Sigmoid colon (tissue), 7 donors: ENCODE measurements around the gene DSCAML1. TPM values are rescaled to one million over a fixed set of nuclear protein-coding genes. Genes with fewer than 3 reads are reported as not detected.

Source experiments
- DNase-seq: peaks from one replicate; pipeline ENCODE4 v3.0.0-alpha.2; 2019
- H3K27ac ChIP-seq, 4 donors: fragments of 200-600 bp; sonication (generic); one replicate each; pipeline ENCODE4 v1.5.1; 2016 to 2019; ENCODE audit warnings: mild to moderate bottlenecking in 1 of 4
- H3K27me3 ChIP-seq, 3 donors: fragments of 200-600 bp; sonication (generic); one replicate each; pipeline ENCODE4 v1.5.1; 2019; ENCODE audit warnings: mild to moderate bottlenecking in 1 of 3
- H3K36me3 ChIP-seq, 4 donors: fragments of 200-600 bp; sonication (generic); one replicate each; pipeline ENCODE4 v1.5.1; 2016 to 2019
- H3K4me1 ChIP-seq, 4 donors: fragments of 200-600 bp; sonication (generic); one replicate each; pipeline ENCODE4 v1.5.1; 2017 to 2019
- H3K4me3 ChIP-seq, 4 donors: fragments of 200-600 bp; sonication (generic); one replicate each; pipeline ENCODE4 v1.5.1; 2017 to 2019; ENCODE audit warnings: mild to moderate bottlenecking in 2 of 4, moderate library complexity in 1 of 4
- H3K9me3 ChIP-seq, 4 donors: fragments of 200-600 bp in 3 of 4; sonication (generic) in 3 of 4; one replicate each; pipeline versions ENCODE4 v1.5.1 to v1.6.1; 2013 to 2019
- EP300 ChIP-seq, 4 donors: sonication (generic); formaldehyde crosslinking; IDR thresholded peaks; one replicate each; pipeline ENCODE4 v1.6.1; 2017; ENCODE audit warnings: antibody characterized with exemption in 4 of 4
- POLR2A ChIP-seq, 2 donors: fragments of 450-650 bp; IDR thresholded peaks; one replicate each; pipeline ENCODE4 v1.6.1; 2016; ENCODE audit warnings: antibody characterized with exemption in 2 of 2, mild to moderate bottlenecking in 2 of 2, moderate library complexity in 2 of 2
- POLR2AphosphoS5 ChIP-seq, 4 donors: sonication (generic); formaldehyde crosslinking; IDR thresholded peaks; one replicate each; pipeline ENCODE4 v1.6.1; 2017; ENCODE audit warnings: antibody characterized with exemption in 4 of 4
- WGBS, 2 donors: extraction: QIAGEN DNeasy Blood & Tissue Kit; methylation state at CpG; one replicate each; pipeline ENCODE4 v1.1.7; 2013; 5-methylcytosine and 5-hydroxymethylcytosine counted together
- intact Hi-C: fragments of 100-400 bp; cut with DNase I; formaldehyde crosslinking; loops from one replicate; pipeline ENCODE4 v1.15.1; 2023
- polyA plus RNA-seq, 3 donors: library from polyadenylated mRNA; stranded (reverse); fragments of 200-250 nt; gene quantifications; one replicate each; pipeline ENCODE4 v1.2.3, GENCODE V29; 2013
- total RNA-seq, 4 donors: library from RNA; depleted of rRNA; stranded (reverse); fragments of >200 nt; gene quantifications; one replicate each; pipeline ENCODE4 v1.1.0, GENCODE V29; 2016
- TF ChIP-seq, protein P1 (sequence below), 4 experiments: fragments of 450-650 bp in 3 of 4; fragments of 200-600 bp in 1 of 4; IDR thresholded peaks; one replicate each; pipeline ENCODE4 v1.5.1; 2016 to 2019; ENCODE audit warnings: antibody characterized with exemption in 4 of 4, mild to moderate bottlenecking in 3 of 4, moderate library complexity in 2 of 4
- donor health status: healthy with polysubstance abuse.
- donor health status: Bipolar disorder and iron deficiency.
- donor health status: healthy.

The DSCAML1 gene
- total and polyA plus RNA-seq, 7 donors = under 0.01 to 7.5 (median 1.2) TPM

DNA sequence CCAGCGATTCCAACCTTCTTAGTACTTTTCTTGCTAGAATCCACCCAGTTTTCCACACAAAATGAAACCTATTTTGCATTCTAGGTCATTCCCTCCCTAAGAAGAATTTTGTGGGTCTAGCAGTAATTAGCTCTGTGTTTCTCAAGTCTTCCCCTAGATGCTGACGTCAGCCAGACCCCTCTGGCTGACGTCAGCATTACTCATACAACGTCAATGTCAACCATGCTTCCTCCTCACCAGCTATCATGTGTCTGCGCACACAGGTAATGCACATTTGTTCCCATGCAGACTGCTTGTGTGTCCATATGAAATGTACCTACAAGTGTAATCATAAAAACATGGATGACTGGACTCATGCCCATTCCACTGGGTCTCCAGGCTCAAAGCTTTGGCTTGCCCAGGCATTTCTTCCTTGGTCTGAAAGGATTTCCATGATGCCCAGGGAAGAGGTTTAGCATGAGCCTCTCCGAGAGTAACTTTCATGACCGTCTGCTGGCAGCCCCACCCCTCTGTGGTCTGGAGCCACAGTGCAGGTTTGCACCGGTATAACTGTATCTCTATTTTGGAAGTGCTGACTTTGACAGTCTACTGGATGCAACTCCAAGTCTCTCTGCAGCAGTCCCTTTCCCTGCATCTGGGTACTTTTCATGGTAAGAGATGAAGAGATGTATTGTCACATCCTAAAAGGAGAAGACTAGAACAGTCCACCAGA is 58.6 kb downstream of the DSCAML1 start:
- H3K4me1 ChIP-seq = no peaks in the 10 kb centered on the region
- no peak for DNase-seq
- 76 to 87% methylated on average over 8 of the region's 8 CpGs for WGBS, 2 donors
- no peaks in the 10 kb centered on the region for H3K36me3 ChIP-seq
- TF ChIP-seq POLR2AphosphoS5 (IDR thresholded peaks at IDR 0.05) (no peak), POLR2A (IDR thresholded peaks at IDR 0.05) (no peak), EP300 (IDR thresholded peaks at IDR 0.05) (no peak)
- TF ChIP-seq, protein P1, sequence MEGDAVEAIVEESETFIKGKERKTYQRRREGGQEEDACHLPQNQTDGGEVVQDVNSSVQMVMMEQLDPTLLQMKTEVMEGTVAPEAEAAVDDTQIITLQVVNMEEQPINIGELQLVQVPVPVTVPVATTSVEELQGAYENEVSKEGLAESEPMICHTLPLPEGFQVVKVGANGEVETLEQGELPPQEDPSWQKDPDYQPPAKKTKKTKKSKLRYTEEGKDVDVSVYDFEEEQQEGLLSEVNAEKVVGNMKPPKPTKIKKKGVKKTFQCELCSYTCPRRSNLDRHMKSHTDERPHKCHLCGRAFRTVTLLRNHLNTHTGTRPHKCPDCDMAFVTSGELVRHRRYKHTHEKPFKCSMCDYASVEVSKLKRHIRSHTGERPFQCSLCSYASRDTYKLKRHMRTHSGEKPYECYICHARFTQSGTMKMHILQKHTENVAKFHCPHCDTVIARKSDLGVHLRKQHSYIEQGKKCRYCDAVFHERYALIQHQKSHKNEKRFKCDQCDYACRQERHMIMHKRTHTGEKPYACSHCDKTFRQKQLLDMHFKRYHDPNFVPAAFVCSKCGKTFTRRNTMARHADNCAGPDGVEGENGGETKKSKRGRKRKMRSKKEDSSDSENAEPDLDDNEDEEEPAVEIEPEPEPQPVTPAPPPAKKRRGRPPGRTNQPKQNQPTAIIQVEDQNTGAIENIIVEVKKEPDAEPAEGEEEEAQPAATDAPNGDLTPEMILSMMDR (IDR thresholded peaks at IDR 0.05) = no peak
- H3K9me3 ChIP-seq = peaks cover 0 to 3% (median 0%) of the 10 kb centered on the region in 4 donors
- no peak overlapping the region for H3K4me3 ChIP-seq
- H3K27me3 ChIP-seq = no peaks in the 10 kb centered on the region
- no peak overlapping the region for H3K27ac ChIP-seq
- intact Hi-C loops = no loop called here

DNA sequence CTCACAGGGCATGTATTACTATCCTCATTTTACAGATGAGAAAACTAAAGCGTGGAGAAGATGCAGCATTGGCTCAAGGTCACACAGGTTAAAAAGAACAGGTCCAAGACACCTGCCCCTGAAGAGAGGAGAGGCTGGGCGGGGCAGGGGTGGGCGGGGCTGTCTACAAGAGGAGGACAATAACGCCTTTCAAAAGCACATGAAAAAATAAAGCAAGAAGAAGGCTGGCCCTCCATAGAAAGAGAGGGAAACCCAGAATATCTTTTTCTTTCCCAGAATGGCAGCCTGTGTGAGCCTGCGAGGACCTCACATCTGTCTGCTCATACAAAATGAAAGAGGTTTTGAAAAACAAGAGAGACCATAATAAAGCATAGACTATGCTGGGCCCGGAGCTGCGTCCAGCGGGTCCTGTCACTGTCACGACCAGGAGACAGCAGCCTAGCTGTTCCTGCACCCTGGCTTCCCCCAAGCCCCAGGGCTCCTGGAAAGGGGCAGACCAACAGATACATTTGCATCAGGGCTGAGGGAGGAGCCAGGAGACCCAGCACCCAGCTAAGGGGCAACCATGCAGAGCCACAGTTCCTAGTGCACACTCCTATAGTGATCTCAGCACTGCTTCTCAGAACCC is 61.6 kb downstream of the DSCAML1 start:
- intact Hi-C loops = no loop called here
- TF ChIP-seq, protein P1 (IDR thresholded peaks at IDR 0.05) = no peak
- TF ChIP-seq EP300 (IDR thresholded peaks at IDR 0.05) = no peak
- H3K36me3 ChIP-seq = no peaks in the 10 kb centered on the region
- H3K4me3 ChIP-seq = no peak overlapping the region
- no peak overlapping the region for H3K27ac ChIP-seq
- no peaks in the 10 kb centered on the region for H3K9me3 ChIP-seq
- H3K4me1 ChIP-seq = no peaks in the 10 kb centered on the region
- no peaks in the 10 kb centered on the region for H3K27me3 ChIP-seq
- DNase-seq = no peak
- WGBS, 2 donors = 61 to 84% methylated on average over 9 of the region's 9 CpGs

DNA sequence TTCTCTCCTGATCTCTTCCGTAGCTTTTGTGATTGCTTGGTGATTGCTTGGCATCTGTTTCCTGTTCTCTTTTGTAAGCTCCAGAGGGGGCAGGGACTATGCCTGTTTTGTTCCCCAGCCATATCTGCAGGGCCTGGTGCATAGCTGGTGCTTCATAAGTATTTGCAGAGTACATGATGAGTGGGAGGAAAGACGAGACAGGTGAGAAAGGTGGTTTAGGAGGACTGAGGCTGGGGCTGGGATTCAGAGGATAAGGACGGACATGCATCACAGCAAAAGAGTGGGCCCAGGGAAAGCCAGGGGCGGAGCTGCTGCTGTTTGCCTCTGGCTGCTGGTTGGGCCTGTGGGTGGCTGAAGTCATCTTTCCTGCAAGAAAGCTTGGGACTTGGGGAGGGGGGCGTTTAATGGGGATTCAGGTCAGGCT is 62.4 kb downstream of the DSCAML1 start:
- no peaks in the 10 kb centered on the region for H3K9me3 ChIP-seq
- no peaks in the 10 kb centered on the region for H3K27me3 ChIP-seq
- intact Hi-C loops = no loop called here
- TF ChIP-seq EP300 (IDR thresholded peaks at IDR 0.05) (no peak), POLR2AphosphoS5 (IDR thresholded peaks at IDR 0.05) (no peak), POLR2A (IDR thresholded peaks at IDR 0.05) (no peak)
- TF ChIP-seq, protein P1 (IDR thresholded peaks at IDR 0.05) = no peak
- no peak for DNase-seq
- no peaks in the 10 kb centered on the region for H3K4me1 ChIP-seq
- no peaks in the 10 kb centered on the region for H3K36me3 ChIP-seq
- no peak overlapping the region for H3K27ac ChIP-seq
- 44 to 66% methylated on average over 5 of the region's 5 CpGs for WGBS, 2 donors
- H3K4me3 ChIP-seq = no peak overlapping the region

DNA sequence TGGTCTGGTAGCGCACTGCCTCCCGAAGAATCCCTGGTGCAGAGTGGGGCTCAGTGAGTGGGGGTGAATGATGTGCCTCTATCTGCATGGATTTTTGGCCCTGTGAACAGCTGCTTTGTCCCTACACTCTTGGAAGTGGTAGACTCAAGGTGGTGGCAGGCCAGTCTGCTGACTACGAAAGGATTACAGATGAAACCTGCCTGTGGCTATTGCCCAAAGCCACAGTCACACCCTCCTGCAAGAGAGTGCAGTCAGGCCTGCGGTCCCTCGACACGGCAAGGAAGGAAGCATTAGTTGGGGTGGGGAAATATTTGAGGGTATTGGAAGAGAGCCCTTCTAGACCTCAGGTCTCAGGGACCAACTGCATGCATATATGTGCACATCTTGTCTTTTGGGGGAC is 63.7 kb downstream of the DSCAML1 start:
- TF ChIP-seq, protein P1 (IDR thresholded peaks at IDR 0.05) = no peak
- TF ChIP-seq POLR2A (IDR thresholded peaks at IDR 0.05) (no peak), EP300 (IDR thresholded peaks at IDR 0.05) (no peak), POLR2AphosphoS5 (IDR thresholded peaks at IDR 0.05) (no peak)

More for the DNA sequence above, 63.7 kb downstream of the DSCAML1 start:
- H3K36me3 ChIP-seq = no peaks in the 10 kb centered on the region
- H3K27ac ChIP-seq = no peak overlapping the region
- no peaks in the 10 kb centered on the region for H3K4me1 ChIP-seq
- intact Hi-C loops = no loop called here
- H3K9me3 ChIP-seq = no peaks in the 10 kb centered on the region
- DNase-seq = no peak
- H3K4me3 ChIP-seq = no peak overlapping the region
- 74 to 91% methylated on average over 6 of the region's 6 CpGs for WGBS, 2 donors
- no peaks in the 10 kb centered on the region for H3K27me3 ChIP-seq
